HepG2 (cell line): ENCODE results near the gene CDK2. TPM values are rescaled to one million over a fixed set of nuclear protein-coding genes. Genes with fewer than 3 reads are reported as not detected.

Experiments used
- DNMT3B ChIP-seq: conservative IDR thresholded peaks from 2 replicates; pipeline ENCODE4 v1.6.1; 2016; ENCODE audit warnings: missing biosample characterization, control low read depth
- GZF1 ChIP-seq: sonication (generic); formaldehyde crosslinking; IDR thresholded peaks from 2 replicates; pipeline ENCODE4 v1.5.1; 2020; ENCODE audit warnings: mild to moderate bottlenecking, missing genetic modification reagents
- IRF2 ChIP-seq: IDR thresholded peaks from 2 replicates; pipeline ENCODE4 v1.6.1; 2018; ENCODE audit warnings: missing genetic modification reagents, missing compliant biosample characterization
- NCOA5 ChIP-seq: sonication (generic); formaldehyde crosslinking; IDR thresholded peaks from 2 replicates; pipeline ENCODE4 v1.4.0; 2020; ENCODE audit warnings: missing genetic modification reagents
- NPAS2 ChIP-seq: sonication (generic); formaldehyde crosslinking; IDR thresholded peaks from 2 replicates; pipeline ENCODE4 v1.8.0; 2022; ENCODE audit warnings: mild to moderate bottlenecking, missing genetic modification reagents, borderline replicate concordance
- PAX8 ChIP-seq: sonication (generic); formaldehyde crosslinking; IDR thresholded peaks from 2 replicates; pipeline ENCODE4 v1.8.0; 2022; ENCODE audit warnings: mild to moderate bottlenecking, missing genetic modification reagents, borderline replicate concordance
- POLR2AphosphoS2 ChIP-seq: IDR thresholded peaks from 2 replicates; pipeline ENCODE4 v1.6.1; 2011; ENCODE audit warnings: low read depth, low read length, improper control_type of control experiment
- SMYD3 ChIP-seq: sonication (generic); formaldehyde crosslinking; IDR thresholded peaks from 2 replicates; pipeline ENCODE4 v1.8.1; 2023; ENCODE audit warnings: mild to moderate bottlenecking, missing genetic modification reagents
- TBX3 ChIP-seq: fragments of 450-650 bp; IDR thresholded peaks from 2 replicates; pipeline ENCODE4 v1.6.1; 2017; ENCODE audit warnings: antibody characterized with exemption, mild to moderate bottlenecking, inconsistent platforms, borderline replicate concordance
- ZEB1 ChIP-seq: IDR thresholded peaks from 2 replicates; pipeline ENCODE4 v1.6.1; 2012; ENCODE audit warnings: mild to moderate bottlenecking, low read depth, inconsistent platforms; ENCODE audit not compliant: insufficient replicate concordance
- ZFP1 ChIP-seq: IDR thresholded peaks from 2 replicates; pipeline ENCODE4 v1.6.1; 2016
- ZFP82 ChIP-seq: sonication (generic); formaldehyde crosslinking; IDR thresholded peaks from 2 replicates; pipeline ENCODE4 v1.5.1; 2020; ENCODE audit warnings: mild to moderate bottlenecking, missing genetic modification reagents, borderline replicate concordance
- ZMYM3 ChIP-seq: sonication (generic); formaldehyde crosslinking; IDR thresholded peaks from 2 replicates; pipeline ENCODE4 v1.5.1; 2020; ENCODE audit warnings: mild to moderate bottlenecking, missing genetic modification reagents
- ZNF17 ChIP-seq: sonication (generic); formaldehyde crosslinking; IDR thresholded peaks from 2 replicates; pipeline ENCODE4 v1.5.0; 2020; ENCODE audit warnings: mild to moderate bottlenecking, missing genetic modification reagents
- ZNF225 ChIP-seq: sonication (generic); formaldehyde crosslinking; IDR thresholded peaks from 2 replicates; pipeline ENCODE4 v1.4.0; 2020; ENCODE audit warnings: mild to moderate bottlenecking, missing genetic modification reagents
- ZNF256 ChIP-seq: sonication (generic); formaldehyde crosslinking; conservative IDR thresholded peaks from 2 replicates; pipeline ENCODE4 v1.4.0; 2020; ENCODE audit warnings: missing genetic modification reagents
- ZNF264 ChIP-seq: sonication (generic); formaldehyde crosslinking; IDR thresholded peaks from 2 replicates; pipeline ENCODE4 v1.4.0; 2020; ENCODE audit warnings: missing genetic modification reagents
- ZNF275 ChIP-seq: sonication (generic); formaldehyde crosslinking; IDR thresholded peaks from 2 replicates; pipeline ENCODE4 v1.8.0; 2022; ENCODE audit warnings: missing genetic modification reagents, mild to moderate bottlenecking, inconsistent platforms, borderline replicate concordance
- ZNF468 ChIP-seq: sonication (generic); formaldehyde crosslinking; IDR thresholded peaks from 2 replicates; pipeline ENCODE4 v1.8.0; 2022; ENCODE audit warnings: mild to moderate bottlenecking, moderate library complexity, missing genetic modification reagents
- ZNF557 ChIP-seq: sonication (generic); formaldehyde crosslinking; IDR thresholded peaks from 2 replicates; pipeline ENCODE4 v1.4.0; 2020; ENCODE audit warnings: missing genetic modification reagents
- ZNF878 ChIP-seq: sonication (generic); formaldehyde crosslinking; IDR thresholded peaks from 2 replicates; pipeline ENCODE4 v1.8.1; 2023; ENCODE audit warnings: mild to moderate bottlenecking, missing genetic modification reagents, moderate library complexity
- polyA plus RNA-seq, 8 experiments: library from polyadenylated mRNA; depleted of rRNA in 3 of 8; stranded (reverse) in 7 of 8; unstranded in 1 of 8; fragments of >200 nt; fragmentation: Illumina TruSeq in 4 of 8; extraction: Trizol in 4 of 8; gene quantifications; 2 replicates each; pipeline versions ENCODE4 v1.2.1 to v1.2.3, GENCODE V29; 2011 to 2016; ENCODE audit warnings: low read depth in 4 of 8, missing spikeins in 1 of 8, mixed read lengths in 1 of 8; ENCODE audit not compliant: insufficient read depth in 1 of 8
- total RNA-seq, 5 experiments: library from RNA; depleted of rRNA; stranded (reverse); fragments of >200 nt; fragmentation: Illumina TruSeq; extraction: Trizol; gene quantifications; 2 replicates each; pipeline ENCODE4 v1.2.3, GENCODE V29; 2016; ENCODE audit warnings: low read depth in 1 of 5
- TF ChIP-seq, protein P1 (sequence below): IDR thresholded peaks from 2 replicates; pipeline ENCODE4 v1.6.1; 2018; ENCODE audit warnings: missing genetic modification reagents
- TF ChIP-seq, protein P2 (sequence below): IDR thresholded peaks from 2 replicates; pipeline ENCODE4 v1.6.1; 2016; ENCODE audit warnings: low read depth, missing genetic modification reagents, missing compliant biosample characterization

The CDK2 gene
- total and polyA plus RNA-seq, 2 of the 13 experiments (the other 11 are each of a cell fraction or from before 2014, with no cell fraction given), result 47.5 to 52.6 TPM

- TF ChIP-seq ZNF264 (CRISPR knock-in tag) (peak; percentile 54; the same call in 1 of the 2 replicates), DNMT3B (CRISPR knock-in tag) (no peak), PAX8 (CRISPR knock-in tag) (no peak), ZNF225 (no peak), ZMYM3 (CRISPR knock-in tag) (no peak), IRF2 (CRISPR knock-in tag) (no peak), ZNF468 (CRISPR knock-in tag) (no peak), ZEB1 (peak; percentile 65), NCOA5 (CRISPR knock-in tag) (no peak), ZNF256 (CRISPR knock-in tag) (0 out of 2 replicates have a peak, but pooled peaks have one; percentile 23), ZFP1 (CRISPR knock-in tag) (no peak), ZNF557 (CRISPR knock-in tag) (no peak), ZNF275 (0 out of 2 replicates have a peak, but pooled peaks have one; percentile 72), ZNF17 (CRISPR knock-in tag) (no peak), NPAS2 (no peak), TBX3 (0 out of 2 replicates have a peak, but pooled peaks have one; percentile 18), SMYD3 (no peak), ZNF878 (CRISPR knock-in tag) (no peak), POLR2AphosphoS2 (no peak), GZF1 (CRISPR knock-in tag) (no peak), ZFP82 (CRISPR knock-in tag) (no peak)
- TF ChIP-seq, protein P1, sequence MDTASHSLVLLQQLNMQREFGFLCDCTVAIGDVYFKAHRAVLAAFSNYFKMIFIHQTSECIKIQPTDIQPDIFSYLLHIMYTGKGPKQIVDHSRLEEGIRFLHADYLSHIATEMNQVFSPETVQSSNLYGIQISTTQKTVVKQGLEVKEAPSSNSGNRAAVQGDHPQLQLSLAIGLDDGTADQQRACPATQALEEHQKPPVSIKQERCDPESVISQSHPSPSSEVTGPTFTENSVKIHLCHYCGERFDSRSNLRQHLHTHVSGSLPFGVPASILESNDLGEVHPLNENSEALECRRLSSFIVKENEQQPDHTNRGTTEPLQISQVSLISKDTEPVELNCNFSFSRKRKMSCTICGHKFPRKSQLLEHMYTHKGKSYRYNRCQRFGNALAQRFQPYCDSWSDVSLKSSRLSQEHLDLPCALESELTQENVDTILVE (CRISPR knock-in tag), result no peak
- TF ChIP-seq, protein P2, sequence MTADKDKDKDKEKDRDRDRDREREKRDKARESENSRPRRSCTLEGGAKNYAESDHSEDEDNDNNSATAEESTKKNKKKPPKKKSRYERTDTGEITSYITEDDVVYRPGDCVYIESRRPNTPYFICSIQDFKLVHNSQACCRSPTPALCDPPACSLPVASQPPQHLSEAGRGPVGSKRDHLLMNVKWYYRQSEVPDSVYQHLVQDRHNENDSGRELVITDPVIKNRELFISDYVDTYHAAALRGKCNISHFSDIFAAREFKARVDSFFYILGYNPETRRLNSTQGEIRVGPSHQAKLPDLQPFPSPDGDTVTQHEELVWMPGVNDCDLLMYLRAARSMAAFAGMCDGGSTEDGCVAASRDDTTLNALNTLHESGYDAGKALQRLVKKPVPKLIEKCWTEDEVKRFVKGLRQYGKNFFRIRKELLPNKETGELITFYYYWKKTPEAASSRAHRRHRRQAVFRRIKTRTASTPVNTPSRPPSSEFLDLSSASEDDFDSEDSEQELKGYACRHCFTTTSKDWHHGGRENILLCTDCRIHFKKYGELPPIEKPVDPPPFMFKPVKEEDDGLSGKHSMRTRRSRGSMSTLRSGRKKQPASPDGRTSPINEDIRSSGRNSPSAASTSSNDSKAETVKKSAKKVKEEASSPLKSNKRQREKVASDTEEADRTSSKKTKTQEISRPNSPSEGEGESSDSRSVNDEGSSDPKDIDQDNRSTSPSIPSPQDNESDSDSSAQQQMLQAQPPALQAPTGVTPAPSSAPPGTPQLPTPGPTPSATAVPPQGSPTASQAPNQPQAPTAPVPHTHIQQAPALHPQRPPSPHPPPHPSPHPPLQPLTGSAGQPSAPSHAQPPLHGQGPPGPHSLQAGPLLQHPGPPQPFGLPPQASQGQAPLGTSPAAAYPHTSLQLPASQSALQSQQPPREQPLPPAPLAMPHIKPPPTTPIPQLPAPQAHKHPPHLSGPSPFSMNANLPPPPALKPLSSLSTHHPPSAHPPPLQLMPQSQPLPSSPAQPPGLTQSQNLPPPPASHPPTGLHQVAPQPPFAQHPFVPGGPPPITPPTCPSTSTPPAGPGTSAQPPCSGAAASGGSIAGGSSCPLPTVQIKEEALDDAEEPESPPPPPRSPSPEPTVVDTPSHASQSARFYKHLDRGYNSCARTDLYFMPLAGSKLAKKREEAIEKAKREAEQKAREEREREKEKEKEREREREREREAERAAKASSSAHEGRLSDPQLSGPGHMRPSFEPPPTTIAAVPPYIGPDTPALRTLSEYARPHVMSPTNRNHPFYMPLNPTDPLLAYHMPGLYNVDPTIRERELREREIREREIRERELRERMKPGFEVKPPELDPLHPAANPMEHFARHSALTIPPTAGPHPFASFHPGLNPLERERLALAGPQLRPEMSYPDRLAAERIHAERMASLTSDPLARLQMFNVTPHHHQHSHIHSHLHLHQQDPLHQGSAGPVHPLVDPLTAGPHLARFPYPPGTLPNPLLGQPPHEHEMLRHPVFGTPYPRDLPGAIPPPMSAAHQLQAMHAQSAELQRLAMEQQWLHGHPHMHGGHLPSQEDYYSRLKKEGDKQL (CRISPR knock-in tag), result no peak
Measured at GRCh38 chr12:55996715-55997534, 30.3 kb downstream of the CDK2 start, which contains the start of gene SUOX (continued).
